ENCODE data around the gene FRZB. TPM values are rescaled to one million over a fixed set of nuclear protein-coding genes. Genes with fewer than 3 reads are reported as not detected.

The FRZB gene
- total and polyA plus RNA-seq, 2 donors (not counting 1 experiment from before 2014, with no cell fraction given), result 1.5 to 2.0 TPM

DNA sequence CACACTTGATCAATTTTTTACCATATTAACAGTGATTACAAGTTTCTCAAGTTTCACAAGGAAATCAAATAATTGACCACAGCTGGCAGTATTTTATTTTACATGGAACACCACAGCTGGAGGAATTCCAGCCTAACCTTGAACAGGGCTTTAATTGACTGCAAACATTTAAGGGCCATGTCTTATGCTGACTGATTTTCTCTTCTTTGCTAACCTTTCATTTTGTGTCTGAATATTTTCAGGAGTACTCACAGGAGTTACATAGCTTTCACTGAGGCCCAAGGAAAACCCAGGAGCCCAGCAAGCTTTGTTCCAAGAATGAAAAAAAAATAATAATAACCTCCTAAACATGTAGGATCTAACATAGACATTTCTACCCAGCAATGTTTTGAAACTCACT, 49.6 kb downstream of the FRZB start:
- H3K27me3 ChIP-seq (ENCODE audit: control insufficient read depth, insufficient read depth, low read length), result no peaks in the 10 kb centered on the region
- DNase-seq (ENCODE audit: low read depth in 2 of 2), result peak in 1 of 2 donors; percentile 29
- no peak overlapping the region for H3K4me2 ChIP-seq (ENCODE audit: extremely low read depth, insufficient read depth, low read length)
- H3K27ac ChIP-seq (ENCODE audit: insufficient read depth, low read length), result no peak overlapping the region
- H3K79me2 ChIP-seq (ENCODE audit: control insufficient read depth, insufficient read depth, low read length), result no peaks in the 10 kb centered on the region
- H2AFZ ChIP-seq (ENCODE audit: low read length), result no peak overlapping the region
- no peaks in the 10 kb centered on the region for H3K4me1 ChIP-seq (ENCODE audit: control insufficient read depth, extremely low read depth, insufficient read depth, low read length)
- H3K9ac ChIP-seq (ENCODE audit: insufficient read depth, low read length), result no peak overlapping the region
- no peak for TF ChIP-seq EZH2 (IDR thresholded peaks at IDR 0.05; ENCODE audit: low read length, missing control alignments)
- TF ChIP-seq, protein P1, sequence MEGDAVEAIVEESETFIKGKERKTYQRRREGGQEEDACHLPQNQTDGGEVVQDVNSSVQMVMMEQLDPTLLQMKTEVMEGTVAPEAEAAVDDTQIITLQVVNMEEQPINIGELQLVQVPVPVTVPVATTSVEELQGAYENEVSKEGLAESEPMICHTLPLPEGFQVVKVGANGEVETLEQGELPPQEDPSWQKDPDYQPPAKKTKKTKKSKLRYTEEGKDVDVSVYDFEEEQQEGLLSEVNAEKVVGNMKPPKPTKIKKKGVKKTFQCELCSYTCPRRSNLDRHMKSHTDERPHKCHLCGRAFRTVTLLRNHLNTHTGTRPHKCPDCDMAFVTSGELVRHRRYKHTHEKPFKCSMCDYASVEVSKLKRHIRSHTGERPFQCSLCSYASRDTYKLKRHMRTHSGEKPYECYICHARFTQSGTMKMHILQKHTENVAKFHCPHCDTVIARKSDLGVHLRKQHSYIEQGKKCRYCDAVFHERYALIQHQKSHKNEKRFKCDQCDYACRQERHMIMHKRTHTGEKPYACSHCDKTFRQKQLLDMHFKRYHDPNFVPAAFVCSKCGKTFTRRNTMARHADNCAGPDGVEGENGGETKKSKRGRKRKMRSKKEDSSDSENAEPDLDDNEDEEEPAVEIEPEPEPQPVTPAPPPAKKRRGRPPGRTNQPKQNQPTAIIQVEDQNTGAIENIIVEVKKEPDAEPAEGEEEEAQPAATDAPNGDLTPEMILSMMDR (conservative IDR thresholded peaks at IDR 0.05 in 1 of 2, IDR thresholded peaks at IDR 0.05 in 1 of 2; ENCODE audit: low read depth in 1 of 2, low read length in 2 of 2), result no peak
- no peaks in the 10 kb centered on the region for H3K9me3 ChIP-seq (ENCODE audit: control insufficient read depth, insufficient read depth, low read depth, low read length)
- H3K36me3 ChIP-seq (ENCODE audit: control insufficient read depth, insufficient read depth, low read length), result no peaks in the 10 kb centered on the region
- H4K20me1 ChIP-seq (ENCODE audit: control insufficient read depth, extremely low read depth, insufficient read depth, low read length), result no peaks in the 10 kb centered on the region
- H3K4me3 ChIP-seq (replicated peaks in 1 of 4; ENCODE audit: control extremely low read depth in 1 of 4, insufficient read depth in 1 of 4, low read depth in 3 of 4, low read length in 4 of 4), result no peak overlapping the region

- H3K4me3 ChIP-seq (replicated peaks in 1 of 4; ENCODE audit: control extremely low read depth in 1 of 4, insufficient read depth in 1 of 4, low read depth in 3 of 4, low read length in 4 of 4), result no peak overlapping the region
- no peaks in the 10 kb centered on the region for H3K27me3 ChIP-seq (ENCODE audit: control insufficient read depth, insufficient read depth, low read length)
- H3K79me2 ChIP-seq (ENCODE audit: control insufficient read depth, insufficient read depth, low read length), result no peaks in the 10 kb centered on the region
- H3K27ac ChIP-seq (ENCODE audit: insufficient read depth, low read length), result no peak overlapping the region
- H3K36me3 ChIP-seq (ENCODE audit: control insufficient read depth, insufficient read depth, low read length), result no peaks in the 10 kb centered on the region
- no peak overlapping the region for H2AFZ ChIP-seq (ENCODE audit: low read length)
- H4K20me1 ChIP-seq (ENCODE audit: control insufficient read depth, extremely low read depth, insufficient read depth, low read length), result no peaks in the 10 kb centered on the region
- no peak overlapping the region for H3K9ac ChIP-seq (ENCODE audit: insufficient read depth, low read length)
- TF ChIP-seq, protein P1 (conservative IDR thresholded peaks at IDR 0.05 in 1 of 2, IDR thresholded peaks at IDR 0.05 in 1 of 2; ENCODE audit: low read depth in 1 of 2, low read length in 2 of 2), result no peak
- no peak for TF ChIP-seq EZH2 (IDR thresholded peaks at IDR 0.05; ENCODE audit: low read length, missing control alignments)
- no peak overlapping the region for H3K4me2 ChIP-seq (ENCODE audit: extremely low read depth, insufficient read depth, low read length)
- no peaks in the 10 kb centered on the region for H3K4me1 ChIP-seq (ENCODE audit: control insufficient read depth, extremely low read depth, insufficient read depth, low read length)
- H3K9me3 ChIP-seq (ENCODE audit: control insufficient read depth, insufficient read depth, low read depth, low read length), result no peaks in the 10 kb centered on the region
- no peak for DNase-seq (ENCODE audit: low read depth in 2 of 2)
These were observed 51.6 kb downstream of the FRZB start for GRCh38 chr2:182814804-182815203.

DNA sequence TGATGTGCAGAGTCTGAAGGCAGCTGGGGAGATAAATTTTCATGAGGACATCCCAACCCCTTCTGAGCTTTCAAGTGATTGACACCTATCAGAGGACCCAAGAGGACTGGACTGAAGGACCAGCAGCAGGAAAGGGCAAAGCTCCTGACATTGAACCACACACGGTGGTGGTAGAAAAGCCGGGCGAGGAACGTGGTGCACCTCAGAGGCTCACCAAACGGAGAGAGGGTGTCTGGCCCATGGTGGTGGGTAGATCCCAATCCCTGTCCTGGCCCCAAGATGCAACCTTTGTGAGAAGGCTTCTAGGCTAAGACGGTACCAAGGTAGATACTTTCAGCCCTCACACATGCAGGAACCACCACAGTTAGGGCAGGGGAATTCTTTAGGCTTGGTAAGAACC, 52.1 kb downstream of the FRZB start:
- no peak for DNase-seq (ENCODE audit: low read depth in 2 of 2)
- no peak overlapping the region for H3K27ac ChIP-seq (ENCODE audit: insufficient read depth, low read length)

More for the DNA sequence above, 52.1 kb downstream of the FRZB start:
- no peaks in the 10 kb centered on the region for H4K20me1 ChIP-seq (ENCODE audit: control insufficient read depth, extremely low read depth, insufficient read depth, low read length)
- no peaks in the 10 kb centered on the region for H3K4me1 ChIP-seq (ENCODE audit: control insufficient read depth, extremely low read depth, insufficient read depth, low read length)
- H3K9me3 ChIP-seq (ENCODE audit: control insufficient read depth, insufficient read depth, low read depth, low read length), result no peaks in the 10 kb centered on the region
- no peaks in the 10 kb centered on the region for H3K36me3 ChIP-seq (ENCODE audit: control insufficient read depth, insufficient read depth, low read length)
- TF ChIP-seq EZH2 (IDR thresholded peaks at IDR 0.05; ENCODE audit: low read length, missing control alignments), result no peak
- TF ChIP-seq, protein P1 (conservative IDR thresholded peaks at IDR 0.05 in 1 of 2, IDR thresholded peaks at IDR 0.05 in 1 of 2; ENCODE audit: low read depth in 1 of 2, low read length in 2 of 2), result no peak
- no peak overlapping the region for H3K4me3 ChIP-seq (replicated peaks in 1 of 4; ENCODE audit: control extremely low read depth in 1 of 4, insufficient read depth in 1 of 4, low read depth in 3 of 4, low read length in 4 of 4)
- no peak overlapping the region for H3K9ac ChIP-seq (ENCODE audit: insufficient read depth, low read length)
- H3K27me3 ChIP-seq (ENCODE audit: control insufficient read depth, insufficient read depth, low read length), result no peaks in the 10 kb centered on the region
- no peaks in the 10 kb centered on the region for H3K79me2 ChIP-seq (ENCODE audit: control insufficient read depth, insufficient read depth, low read length)
- H3K4me2 ChIP-seq (ENCODE audit: extremely low read depth, insufficient read depth, low read length), result no peak overlapping the region
- H2AFZ ChIP-seq (ENCODE audit: low read length), result no peak overlapping the region
